IMR-90 (cell line): ENCODE measurements around the gene GPR160. TPM values are rescaled to one million over a fixed set of nuclear protein-coding genes. Genes with fewer than 3 reads are reported as not detected.

Source experiments
- ATAC-seq: fragments of 200-7000 bp; cut with Tn5 transposase; 2 replicates; pipeline ENCODE4 v1.9.1; 2020; ENCODE audit warnings: low read depth, mild to moderate bottlenecking, moderate library complexity
- BruUV-seq: library from RNA; stranded (reverse); fragments of 400-500 nt; replicated peaks from 2 replicates; lab custom pipeline; 2021; lab: Mats Ljungman, UMichigan
- CTCF ChIA-PET: fragments of 300-600 bp; formaldehyde crosslinking; extraction: SDS; loops from one replicate; lab custom pipeline; 2021; ENCODE audit warnings: antibody characterized with exemption; lab: Yijun Ruan, JAX
- POLR2A ChIA-PET: fragments of 300-600 bp; sonication (Branson Sonifier 250); formaldehyde crosslinking; loops from one replicate; lab custom pipeline; 2022; ENCODE audit warnings: antibody characterized with exemption; ENCODE audit not compliant: unreplicated experiment; lab: Charles Lee
- DNase-seq: peaks from one replicate; pipeline ENCODE4 v3.0.0; 2013
- H2AFZ ChIP-seq: replicated peaks from 2 replicates; pipeline ENCODE3; 2013; ENCODE audit warnings: low read length, mild to moderate bottlenecking; ENCODE audit not compliant: poor library complexity
- H2AK5ac ChIP-seq: 2 replicates; pipeline ENCODE4 v1.6.1; 2013; ENCODE audit warnings: low read depth, low read length, inconsistent platforms
- H2AK9ac ChIP-seq: replicated peaks from 2 replicates; pipeline ENCODE3; 2013; ENCODE audit warnings: mild to moderate bottlenecking, low read depth, low read length, moderate library complexity; ENCODE audit not compliant: poor library complexity
- H2BK120ac ChIP-seq: 2 replicates; pipeline ENCODE4 v1.6.1; 2013; ENCODE audit warnings: low read depth, low read length, inconsistent platforms
- H2BK15ac ChIP-seq: 3 replicates; pipeline ENCODE4 v1.6.1; 2013; ENCODE audit warnings: low read depth, low read length, inconsistent platforms
- H2BK20ac ChIP-seq: 2 replicates; pipeline ENCODE4 v1.6.1; 2013; ENCODE audit warnings: low read depth, mild to moderate bottlenecking, inconsistent platforms, low read length, moderate library complexity
- H2BK5ac ChIP-seq: 2 replicates; pipeline ENCODE4 v1.6.1; 2013; ENCODE audit warnings: mild to moderate bottlenecking, low read depth, low read length, inconsistent platforms; ENCODE audit not compliant: poor library complexity, severe bottlenecking
- H3K14ac ChIP-seq: replicated peaks from 2 replicates; pipeline ENCODE4 v1.6.1; 2013; ENCODE audit warnings: low read depth, low read length, inconsistent platforms
- H3K18ac ChIP-seq: 2 replicates; pipeline ENCODE4 v1.6.1; 2013; ENCODE audit warnings: low read depth, low read length, control low read depth
- H3K23ac ChIP-seq: 2 replicates; pipeline ENCODE4 v1.6.1; 2013; ENCODE audit warnings: low read depth, low read length, inconsistent platforms
- H3K27ac ChIP-seq: 2 replicates; pipeline ENCODE4 v1.5.1; 2013; ENCODE audit warnings: mild to moderate bottlenecking, control low read depth, low read length; ENCODE audit not compliant: insufficient read depth
- H3K27me3 ChIP-seq: 2 replicates; pipeline ENCODE4 v1.6.1; 2013; ENCODE audit warnings: low read length; ENCODE audit not compliant: control insufficient read depth, insufficient read depth
- H3K36me3 ChIP-seq: 2 replicates; pipeline ENCODE4 v1.6.1; 2013; ENCODE audit warnings: low read length, mixed read lengths; ENCODE audit not compliant: control insufficient read depth, insufficient read depth
- H3K4ac ChIP-seq: 2 replicates; pipeline ENCODE4 v1.6.1; 2013; ENCODE audit warnings: low read depth, low read length, inconsistent platforms
- H3K4me1 ChIP-seq: 2 replicates; pipeline ENCODE4 v1.6.1; 2013; ENCODE audit warnings: low read length, mixed read lengths; ENCODE audit not compliant: control insufficient read depth, insufficient read depth
- H3K4me2 ChIP-seq: 2 replicates; pipeline ENCODE4 v1.6.1; 2013; ENCODE audit warnings: low read depth, mild to moderate bottlenecking, control low read depth, low read length, moderate library complexity
- H3K4me3 ChIP-seq: 2 replicates; pipeline ENCODE4 v1.5.1; 2013; ENCODE audit warnings: low read depth, mild to moderate bottlenecking, control low read depth, low read length, moderate library complexity; ENCODE audit not compliant: insufficient read depth
- H3K56ac ChIP-seq: 2 replicates; pipeline ENCODE4 v1.6.1; 2013; ENCODE audit warnings: low read length, inconsistent platforms; ENCODE audit not compliant: insufficient read depth; ENCODE audit errors: extremely low read depth
- H3K79me1 ChIP-seq, 2 experiments: 2 replicates each; pipeline ENCODE4 v1.6.1; 2013; ENCODE audit warnings: low read length in 2 of 2, inconsistent platforms in 1 of 2, low read depth in 1 of 2
- H3K9ac ChIP-seq: 2 replicates; pipeline ENCODE4 v1.6.1; 2013; ENCODE audit warnings: low read depth, low read length, control low read depth
- H3K9me1 ChIP-seq: 2 replicates; pipeline ENCODE4 v1.6.1; 2013; ENCODE audit warnings: low read length, inconsistent platforms; ENCODE audit not compliant: insufficient read depth
- H3K9me3 ChIP-seq: 2 replicates; pipeline ENCODE4 v1.6.1; 2013; ENCODE audit warnings: low read length; ENCODE audit not compliant: control insufficient read depth, insufficient read depth
- H4K20me1 ChIP-seq: 2 replicates; pipeline ENCODE4 v1.6.1; 2013; ENCODE audit warnings: low read length, inconsistent platforms; ENCODE audit not compliant: insufficient read depth
- H4K5ac ChIP-seq: 2 replicates; pipeline ENCODE4 v1.6.1; 2013; ENCODE audit warnings: mild to moderate bottlenecking, low read depth, low read length, control low read depth
- H4K8ac ChIP-seq, 2 experiments: 2 replicates each; pipeline ENCODE4 v1.6.1; 2013; ENCODE audit warnings: low read depth in 2 of 2, low read length in 2 of 2, control low read depth in 1 of 2, inconsistent platforms in 1 of 2
- H4K91ac ChIP-seq: 2 replicates; pipeline ENCODE4 v1.6.1; 2013; ENCODE audit warnings: low read depth, low read length, inconsistent platforms; ENCODE audit not compliant: insufficient read depth
- CEBPB ChIP-seq: IDR thresholded peaks from 2 replicates; pipeline ENCODE4 v1.6.1; 2012; ENCODE audit warnings: low read depth, low read length, improper control_type of control experiment
- MXI1 ChIP-seq: IDR thresholded peaks from 2 replicates; pipeline ENCODE4 v1.6.1; 2012; ENCODE audit warnings: low read depth, mild to moderate bottlenecking, low read length, moderate library complexity, borderline replicate concordance
- POLR2A ChIP-seq: IDR thresholded peaks from 2 replicates; pipeline ENCODE4 v1.6.1; 2012; ENCODE audit warnings: mild to moderate bottlenecking, low read depth, low read length
- SMC3 ChIP-seq: fragments of 150-350 bp; IDR thresholded peaks from 2 replicates; pipeline ENCODE4 v1.6.1; 2016; ENCODE audit warnings: low read depth, mild to moderate bottlenecking, antibody characterized with exemption, low read length, moderate library complexity
- WGBS, 2 experiments: methylation state at CpG; one replicate each; pipeline versions ENCODE4 v1.1.5 to v1.1.7; 2013; ENCODE audit warnings: missing lambda C conversion rate in 2 of 2; ENCODE audit not compliant: insufficient read length in 1 of 2; ENCODE audit errors: extremely low coverage in 2 of 2; 5-methylcytosine and 5-hydroxymethylcytosine counted together
- dilution Hi-C: fragments of 300-500 bp; cut with HindIII; formaldehyde crosslinking; loops from one replicate; pipeline ENCODE4 v1.14.3; 2018; ENCODE audit warnings: low sequenced_read_pairs; ENCODE audit not compliant: unreplicated experiment
- in situ Hi-C: fragments of 300-500 bp; cut with MboI; formaldehyde crosslinking; loops from 3 replicates; pipeline ENCODE4 v1.14.3; 2019; ENCODE audit warnings: low sequenced_read_pairs, inconsistent platforms, mixed read lengths
- intact Hi-C: fragments of 100-400 bp; cut with micrococcal nuclease; formaldehyde crosslinking; loops from 2 replicates; pipeline ENCODE4 v1.10.0; 2022
- polyA plus RNA-seq, 3 experiments: library from polyadenylated mRNA; depleted of rRNA; stranded (reverse); fragments of >200 nt; gene quantifications; 2 replicates each; pipeline ENCODE4 v1.2.3, GENCODE V29; 2012; ENCODE audit warnings: low replicate concordance in 1 of 3
- total RNA-seq: library from RNA; depleted of rRNA; stranded (reverse); fragments of >200 nt; gene quantifications from 2 replicates; pipeline ENCODE4 v1.2.3, GENCODE V29; 2012
- TF ChIP-seq, protein P1 (sequence below): fragments of 150-350 bp; IDR thresholded peaks from 2 replicates; pipeline ENCODE4 v1.6.1; 2017; ENCODE audit warnings: mild to moderate bottlenecking, antibody characterized with exemption, low read length, low read depth

GPR160 gene
- total and polyA plus RNA-seq, 2 of the 4 experiments (the other 2 are of a cell fraction) = 0.09 to 0.18 TPM

- ChIA-PET CTCF (interaction anchor here (1.2 kb wide), 1 partner anchor 9 kb away, joined by 3 read pairs; no protein-coding TSS in a partner anchor), POLR2A (no interaction called here)
- WGBS, 2 experiments = no CpG with 5 or more reads among the region's 4 CpGs
- Histone ChIP-seq H3K56ac (no peak overlapping the region), H3K27me3 (no peaks in the 10 kb centered on the region), H3K4ac (no peak overlapping the region), H3K79me1 (peaks cover 2 to 9% of the 10 kb centered on the region in 2 experiments; a peak in 2 of 4 replicates), H3K18ac (no peak overlapping the region), H4K5ac (no peak overlapping the region), H3K9me3 (no peaks in the 10 kb centered on the region), H3K9ac (no peak overlapping the region), H4K20me1 (no peaks in the 10 kb centered on the region), H4K8ac (no peak overlapping the region), H3K9me1 (no peaks in the 10 kb centered on the region), H2AK9ac (no peak overlapping the region), H2BK20ac (no peak overlapping the region), H2AFZ (no peak overlapping the region), H3K4me2 (no peak overlapping the region), H3K36me3 (peaks cover 28% of the 10 kb centered on the region), H3K4me1 (no peaks in the 10 kb centered on the region), H2BK15ac (no peak overlapping the region), H2BK5ac (no peak overlapping the region), H2BK120ac (no peak overlapping the region), H3K23ac (no peak overlapping the region), H2AK5ac (no peak overlapping the region), H3K14ac (no peak overlapping the region), H3K27ac (no peak overlapping the region), H4K91ac (no peak overlapping the region), H3K4me3 (no peak overlapping the region)
- TF ChIP-seq SMC3 (no peak), POLR2A (no peak), CEBPB (no peak), MXI1 (no peak)
- TF ChIP-seq, protein P1, sequence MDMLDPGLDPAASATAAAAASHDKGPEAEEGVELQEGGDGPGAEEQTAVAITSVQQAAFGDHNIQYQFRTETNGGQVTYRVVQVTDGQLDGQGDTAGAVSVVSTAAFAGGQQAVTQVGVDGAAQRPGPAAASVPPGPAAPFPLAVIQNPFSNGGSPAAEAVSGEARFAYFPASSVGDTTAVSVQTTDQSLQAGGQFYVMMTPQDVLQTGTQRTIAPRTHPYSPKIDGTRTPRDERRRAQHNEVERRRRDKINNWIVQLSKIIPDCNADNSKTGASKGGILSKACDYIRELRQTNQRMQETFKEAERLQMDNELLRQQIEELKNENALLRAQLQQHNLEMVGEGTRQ = no peak
- no TSS peak for BruUV-seq
- in situ Hi-C loops = no loop called here
- ATAC-seq = no peak
- no peak for DNase-seq
- dilution Hi-C loops = no loop called here
- intact Hi-C loops = loop anchor here (5.0 to 10.0 kb wide), 2 partner anchors 103 to 231 kb away; partner anchors contain the start of gene LRRC31
These were observed 58.0 kb downstream of the GPR160 start for GRCh38 chr3:170095771-170096170.
